Esophagus (tissue), 2 donors: ENCODE measurements around the gene DNAH8. TPM values are rescaled to one million over a fixed set of nuclear protein-coding genes. Genes with fewer than 3 reads are reported as not detected.

Source experiments
- H3K27ac ChIP-seq, 2 donors: one replicate each; pipeline ENCODE4 v1.5.1; 2013; ENCODE audit warnings: low read depth in 2 of 2, mild to moderate bottlenecking in 2 of 2, inconsistent platforms in 1 of 2, low read length in 1 of 2, moderate library complexity in 1 of 2
- H3K27me3 ChIP-seq, 2 donors: one replicate each; pipeline ENCODE4 v1.6.1; 2013; ENCODE audit warnings: low read length in 2 of 2, control low read depth in 1 of 2, mild to moderate bottlenecking in 1 of 2; ENCODE audit not compliant: insufficient read depth in 2 of 2, control insufficient read depth in 1 of 2
- H3K36me3 ChIP-seq, 2 donors: one replicate each; pipeline ENCODE4 v1.6.1; 2013; ENCODE audit warnings: low read length in 1 of 2; ENCODE audit not compliant: control insufficient read depth in 2 of 2, insufficient read depth in 2 of 2
- H3K4me1 ChIP-seq, 2 donors: one replicate each; pipeline ENCODE4 v1.6.1; 2013; ENCODE audit warnings: low read length in 1 of 2; ENCODE audit not compliant: control insufficient read depth in 2 of 2, insufficient read depth in 2 of 2
- H3K4me3 ChIP-seq, 2 donors: one replicate each; pipeline ENCODE4 v1.5.1; 2013; ENCODE audit warnings: low read length in 2 of 2, mild to moderate bottlenecking in 2 of 2, low read depth in 1 of 2, moderate library complexity in 1 of 2
- H3K9me3 ChIP-seq, 2 donors: one replicate each; pipeline ENCODE4 v1.6.1; 2013; ENCODE audit warnings: mild to moderate bottlenecking in 2 of 2, low read depth in 1 of 2, low read length in 1 of 2, moderate library complexity in 1 of 2; ENCODE audit not compliant: control insufficient read depth in 2 of 2, insufficient read depth in 1 of 2
- WGBS, 2 donors: extraction: QIAGEN DNeasy Blood & Tissue Kit; methylation state at CpG; one replicate each; pipeline ENCODE4 v1.1.7; 2013; 5-methylcytosine and 5-hydroxymethylcytosine counted together
- polyA plus RNA-seq, 2 donors: library from polyadenylated mRNA; stranded (reverse); fragments of 200-250 nt; gene quantifications; one replicate each; pipeline ENCODE4 v1.2.3, GENCODE V29; 2013
- donor health status: healthy with polysubstance abuse.
- donor health status: Bipolar disorder and iron deficiency.

DNAH8 gene
- polyA plus RNA-seq, 2 donors, result under 0.01 TPM

DNA sequence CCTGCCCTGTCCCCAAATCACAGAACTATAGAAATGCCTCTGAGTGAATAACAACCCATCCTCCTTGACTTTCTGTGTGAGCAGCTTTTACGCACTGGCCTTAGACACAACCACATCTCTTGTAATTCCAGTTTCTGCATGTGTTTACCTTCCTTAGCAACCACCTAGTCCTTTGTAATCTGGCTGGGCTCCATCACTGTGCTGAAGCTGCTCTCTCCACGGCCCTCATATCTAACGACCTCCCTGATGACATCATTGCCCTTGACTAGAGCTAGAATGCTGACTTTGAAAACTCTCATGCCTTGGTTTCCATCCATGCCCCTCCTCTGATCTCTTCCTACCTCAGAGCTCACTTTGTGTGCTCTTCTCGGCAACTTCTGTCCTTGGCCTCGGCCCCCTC lies 303.0 kb downstream of the DNAH8 start:
- peaks cover 0 to 4% of the 10 kb centered on the region in 2 donors for H3K27me3 ChIP-seq
- H3K27ac ChIP-seq, result no peak overlapping the region
- H3K4me1 ChIP-seq, result no peaks in the 10 kb centered on the region
- no peaks in the 10 kb centered on the region for H3K36me3 ChIP-seq
- no peaks in the 10 kb centered on the region for H3K9me3 ChIP-seq
- 51 to 56% methylated on average over 5 of the region's 5 CpGs for WGBS, 2 donors
- no peak overlapping the region for H3K4me3 ChIP-seq

DNA sequence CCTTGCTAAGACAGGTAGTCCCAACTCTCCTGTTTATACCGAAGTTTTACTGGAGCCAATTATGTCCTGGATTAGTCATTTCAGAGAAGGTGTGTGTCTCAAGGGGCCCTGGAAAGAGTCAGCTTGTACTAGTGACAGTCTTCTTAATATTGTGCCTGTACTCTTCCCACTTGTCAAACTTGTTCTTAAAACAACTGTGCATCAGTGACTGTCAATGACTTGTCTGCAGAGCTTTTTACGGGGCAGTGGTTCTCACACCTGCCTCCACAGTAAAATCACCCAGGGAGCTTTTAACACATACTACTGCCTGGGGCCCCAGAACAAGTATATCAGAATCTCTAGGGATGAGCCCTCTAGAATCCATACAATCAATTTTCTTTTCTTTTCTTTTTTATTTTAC lies 305.0 kb downstream of the DNAH8 start:
- whole genome bisulfite sequencing, 2 donors, result 49 to 67% methylated on average over 2 of the region's 2 CpGs
- H3K27ac ChIP-seq, result no peak overlapping the region
- H3K9me3 ChIP-seq, result no peaks in the 10 kb centered on the region
- H3K27me3 ChIP-seq, result no peaks in the 10 kb centered on the region
- no peak overlapping the region for H3K4me3 ChIP-seq
- no peaks in the 10 kb centered on the region for H3K4me1 ChIP-seq
- H3K36me3 ChIP-seq, result no peaks in the 10 kb centered on the region

DNA sequence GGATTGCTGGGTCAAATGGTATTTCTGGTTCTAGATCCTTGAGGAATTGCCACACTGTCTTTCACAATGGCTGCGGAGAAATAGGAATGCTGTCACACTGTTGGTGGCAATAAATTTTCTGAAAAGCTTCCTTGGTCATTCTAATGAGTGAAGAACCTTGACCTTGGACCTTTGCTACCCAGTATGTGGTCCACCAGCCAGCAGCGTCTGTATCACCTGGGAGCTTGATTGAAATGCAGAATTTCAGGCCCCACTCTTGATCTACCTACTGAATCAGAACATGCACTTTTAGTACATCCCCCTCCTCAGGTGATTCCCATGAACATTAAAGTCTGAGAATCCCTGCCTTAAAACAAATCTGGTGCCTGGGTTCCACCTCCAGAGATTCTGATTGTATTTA lies 305.9 kb downstream of the DNAH8 start:
- H3K9me3 ChIP-seq, result no peaks in the 10 kb centered on the region
- no peak overlapping the region for H3K27ac ChIP-seq
- H3K27me3 ChIP-seq, result no peaks in the 10 kb centered on the region
- 80 to 82% methylated on average over 2 of the region's 2 CpGs for WGBS, 2 donors
- H3K4me3 ChIP-seq, result no peak overlapping the region
- no peaks in the 10 kb centered on the region for H3K36me3 ChIP-seq
- no peaks in the 10 kb centered on the region for H3K4me1 ChIP-seq

DNA sequence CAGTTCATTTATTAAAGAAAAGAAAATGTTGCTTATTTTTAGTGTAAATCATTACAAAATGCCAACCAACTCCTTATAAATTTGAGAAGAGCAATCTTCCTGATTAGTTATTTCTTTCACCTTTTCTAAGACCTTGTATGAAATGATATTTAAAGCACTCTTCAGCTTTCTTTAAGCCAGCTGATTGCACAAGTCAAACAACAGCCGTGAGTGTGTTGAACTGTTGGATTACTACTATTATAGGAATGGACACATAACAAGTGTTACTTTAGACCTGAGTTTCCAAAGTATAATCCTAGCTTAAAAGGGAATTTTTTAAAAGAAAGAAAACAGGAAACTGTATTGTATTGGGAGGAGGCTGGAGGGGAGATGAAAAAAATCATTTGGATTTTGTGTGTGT lies 306.7 kb downstream of the DNAH8 start:
- WGBS, 2 donors, result 62 to 71% methylated on average over 1 of the region's 1 CpG

DNA sequence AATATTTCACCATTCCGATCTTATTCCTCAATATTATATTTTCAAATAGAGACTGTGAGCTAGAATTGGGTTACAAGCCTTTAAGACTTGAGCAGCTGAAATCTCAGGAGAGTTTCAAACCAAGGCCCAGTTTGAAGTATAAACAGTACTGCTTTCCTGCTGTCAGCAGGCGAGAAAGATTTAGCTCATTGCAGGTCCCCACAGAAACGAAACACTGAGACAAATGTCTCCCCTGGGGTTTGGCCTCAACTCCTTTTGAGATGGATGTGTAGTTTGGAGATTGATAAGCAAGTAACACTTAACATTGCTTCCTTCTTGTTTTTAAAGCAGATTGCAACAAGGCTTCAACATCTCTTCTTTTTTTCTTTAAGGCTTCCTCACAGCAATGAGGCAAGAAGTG lies 311.1 kb downstream of the DNAH8 start:
- WGBS, 2 donors, result 47 to 59% methylated on average over 3 of the region's 3 CpGs
- no peaks in the 10 kb centered on the region for H3K9me3 ChIP-seq
- H3K27ac ChIP-seq, result no peak overlapping the region
- peaks cover 0 to 3% of the 10 kb centered on the region in 2 donors for H3K27me3 ChIP-seq
- no peaks in the 10 kb centered on the region for H3K36me3 ChIP-seq
- H3K4me3 ChIP-seq, result no peak overlapping the region
- H3K4me1 ChIP-seq, result no peaks in the 10 kb centered on the region

More for the DNA sequence above, 306.7 kb downstream of the DNAH8 start:
- no peak overlapping the region for H3K27ac ChIP-seq
- no peaks in the 10 kb centered on the region for H3K36me3 ChIP-seq
- no peaks in the 10 kb centered on the region for H3K9me3 ChIP-seq
- H3K4me1 ChIP-seq, result no peaks in the 10 kb centered on the region
- H3K4me3 ChIP-seq, result no peak overlapping the region
- no peaks in the 10 kb centered on the region for H3K27me3 ChIP-seq

DNA sequence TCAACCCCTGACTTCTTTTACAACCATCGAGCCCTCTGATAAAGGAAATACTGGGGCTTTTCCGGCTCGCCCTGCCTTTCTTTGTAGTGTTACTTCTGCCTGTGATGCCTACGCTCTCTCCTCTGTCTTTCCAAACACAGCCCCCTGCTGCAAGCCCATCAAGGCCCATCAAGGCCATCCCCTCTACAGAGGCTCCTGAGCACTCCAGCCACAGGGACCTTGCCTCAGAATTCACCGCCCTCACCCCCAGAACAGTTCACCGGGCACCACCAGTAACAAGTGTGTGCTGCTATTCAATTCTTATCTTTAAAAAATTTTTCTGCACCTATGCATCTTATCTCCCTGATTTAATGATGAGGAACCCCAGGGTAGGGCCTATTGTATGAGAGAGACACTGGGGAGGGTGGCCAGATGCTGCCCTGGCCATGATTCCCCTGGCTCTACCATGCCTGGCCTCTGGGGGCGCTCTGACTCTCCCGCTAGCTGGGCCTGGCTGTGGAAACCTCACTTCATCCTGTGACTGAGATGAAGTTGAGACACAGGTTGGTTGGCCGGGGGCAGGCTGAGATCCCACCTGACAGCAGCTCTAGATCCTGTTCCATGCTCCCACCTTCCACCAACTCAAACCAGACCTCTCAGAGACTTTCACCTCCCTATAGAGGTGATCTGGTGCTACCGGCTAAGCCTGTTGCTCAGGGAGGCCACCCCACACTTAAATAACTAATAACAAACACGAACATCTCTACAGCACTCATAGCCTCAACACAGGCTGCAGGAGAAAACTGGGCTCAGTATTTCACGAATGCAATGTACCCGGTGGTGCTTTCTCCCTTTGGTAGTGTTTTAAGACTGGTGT lies 314.3 kb downstream of the DNAH8 start:
- H3K9me3 ChIP-seq, result no peaks in the 10 kb centered on the region
- H3K27me3 ChIP-seq, result peaks cover 0 to 3% of the 10 kb centered on the region in 2 donors
- no peak overlapping the region for H3K27ac ChIP-seq
- WGBS, 2 donors, result 80 to 84% methylated on average over 13 of the region's 13 CpGs
- no peaks in the 10 kb centered on the region for H3K36me3 ChIP-seq
- no peaks in the 10 kb centered on the region for H3K4me1 ChIP-seq
- H3K4me3 ChIP-seq, result no peak overlapping the region

DNA sequence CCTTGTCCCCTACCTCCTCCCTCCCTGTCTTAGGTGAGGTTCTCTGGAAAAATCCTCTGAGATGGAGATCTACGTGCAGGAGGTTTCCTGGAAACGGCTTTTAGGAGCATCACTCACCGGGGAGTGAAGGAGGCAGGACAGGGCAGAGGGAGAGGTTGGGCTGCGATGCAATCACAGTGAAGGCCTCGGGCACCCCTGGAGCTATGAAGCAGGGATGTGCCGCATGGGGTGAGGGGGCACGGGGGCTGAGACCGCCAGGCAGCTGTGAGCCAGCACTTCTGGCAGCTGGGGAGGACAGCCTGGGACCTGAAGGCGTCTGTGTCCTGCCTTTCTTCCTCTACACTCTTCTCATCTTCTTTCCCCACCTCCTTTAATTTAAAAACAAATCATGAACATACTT lies 320.6 kb downstream of the DNAH8 start:
- H3K27me3 ChIP-seq, result no peaks in the 10 kb centered on the region
- no peaks in the 10 kb centered on the region for H3K9me3 ChIP-seq
- no peak overlapping the region for H3K4me3 ChIP-seq
- WGBS, 2 donors, result 53 to 54% methylated on average over 9 of the region's 9 CpGs
- no peaks in the 10 kb centered on the region for H3K4me1 ChIP-seq
- no peak overlapping the region for H3K27ac ChIP-seq
- H3K36me3 ChIP-seq, result no peaks in the 10 kb centered on the region

DNA sequence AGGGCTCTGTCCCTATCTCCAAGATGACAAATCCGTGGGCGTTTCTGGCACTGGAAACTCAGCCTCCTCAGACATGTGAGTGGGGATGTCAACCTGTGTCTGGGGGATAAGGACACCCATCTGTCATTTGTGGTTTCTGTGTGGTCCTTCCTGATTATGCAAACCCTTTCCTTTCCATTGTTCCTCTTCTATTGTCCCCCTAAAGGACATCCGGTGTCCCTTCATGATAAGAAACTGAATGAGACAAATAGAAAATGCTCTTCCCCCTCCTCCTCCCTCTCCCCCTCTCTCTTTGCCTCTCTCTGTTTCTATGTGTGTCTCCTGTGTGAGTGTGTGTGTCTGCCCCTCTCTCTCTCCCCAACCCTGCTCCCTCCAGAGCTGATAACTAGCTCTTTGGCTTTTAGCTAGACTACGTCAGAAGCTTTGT lies 322.0 kb downstream of the DNAH8 start:
- Histone ChIP-seq H3K27ac (no peak overlapping the region), H3K4me3 (no peak overlapping the region), H3K4me1 (no peaks in the 10 kb centered on the region), H3K27me3 (no peaks in the 10 kb centered on the region), H3K36me3 (no peaks in the 10 kb centered on the region), H3K9me3 (no peaks in the 10 kb centered on the region)
- 33 to 48% methylated on average over 4 of the region's 4 CpGs for WGBS, 2 donors

DNA sequence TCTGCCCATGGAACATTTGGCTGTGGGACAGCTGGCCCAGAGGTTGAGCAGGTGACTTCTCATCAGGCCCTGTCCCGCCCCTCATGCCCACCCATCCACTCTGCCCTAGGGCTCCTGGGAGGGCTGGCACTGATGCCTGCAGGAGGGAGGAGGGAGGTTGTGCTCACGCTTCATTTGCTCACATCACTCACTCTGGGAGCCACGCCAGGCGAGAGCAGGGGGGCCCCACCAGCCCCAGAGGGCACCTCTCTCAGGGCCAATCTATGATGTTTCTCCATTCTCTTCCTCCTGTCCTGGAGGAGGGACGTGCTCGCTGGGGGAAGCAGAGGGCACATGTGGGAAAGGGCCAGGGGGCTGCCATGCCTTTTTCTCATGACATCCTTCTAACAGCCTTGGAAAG lies 322.6 kb downstream of the DNAH8 start:
- Histone ChIP-seq H3K27ac (no peak overlapping the region), H3K27me3 (no peaks in the 10 kb centered on the region), H3K4me3 (no peak overlapping the region), H3K36me3 (no peaks in the 10 kb centered on the region), H3K9me3 (no peaks in the 10 kb centered on the region), H3K4me1 (no peaks in the 10 kb centered on the region)
- WGBS, 2 donors, result 36 to 44% methylated on average over 6 of the region's 6 CpGs

DNA sequence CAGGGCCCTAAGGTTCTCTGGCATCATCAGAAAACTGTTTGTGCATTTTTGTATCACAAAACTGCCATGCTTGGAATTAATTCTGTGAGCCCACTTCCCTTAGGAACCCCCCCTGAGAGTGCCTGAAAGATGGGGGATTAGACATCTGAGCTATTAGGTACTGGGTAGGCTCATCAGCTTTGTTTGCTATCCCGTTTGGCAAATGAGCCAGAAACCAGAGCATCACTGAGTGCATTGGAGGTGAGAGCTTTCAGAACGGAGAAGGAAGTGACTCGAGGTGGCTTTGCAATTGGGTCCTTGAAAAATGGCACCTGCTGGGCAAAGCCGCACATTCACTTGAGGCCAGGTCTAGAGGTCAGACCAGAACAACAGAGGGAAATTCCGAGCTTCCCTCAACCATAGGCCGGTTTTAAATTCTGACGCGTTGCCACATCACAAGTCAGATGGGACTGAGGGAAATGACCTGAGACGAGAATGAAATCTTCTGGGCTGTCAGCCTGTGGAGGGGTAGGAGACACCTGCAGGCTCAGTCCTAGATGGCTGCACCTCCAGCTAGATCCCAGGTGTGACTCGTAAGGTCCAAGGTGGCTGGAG lies 325.1 kb downstream of the DNAH8 start:
- Histone ChIP-seq H3K27me3 (no peaks in the 10 kb centered on the region), H3K9me3 (no peaks in the 10 kb centered on the region), H3K4me1 (no peaks in the 10 kb centered on the region), H3K27ac (no peak overlapping the region), H3K36me3 (no peaks in the 10 kb centered on the region), H3K4me3 (no peak overlapping the region)
- 79 to 82% methylated on average over 10 of the region's 10 CpGs for WGBS, 2 donors
